Measurements from ENCODE around the gene ACTG2. TPM values are rescaled to one million over a fixed set of nuclear protein-coding genes. Genes with fewer than 3 reads are reported as not detected.

The ACTG2 gene
- total and polyA plus RNA-seq, 2 experiments from 2014 or later: not detected

GRCh38 chr2:73942664-73943063 lies 49.9 kb downstream of the ACTG2 start:
- in situ Hi-C loops (cut with MboI): no loop called here
- Histone ChIP-seq H3K9ac (no peak overlapping the region), H3K9me3 (ENCODE audit: low read depth) (no peaks in the 10 kb centered on the region), H3K9me2 (ENCODE audit: insufficient read depth) (no peaks in the 10 kb centered on the region), H3K4me3 (no peak overlapping the region), H2AFZ (no peak overlapping the region), H3K4me2 (ENCODE audit: unreplicated experiment) (no peak overlapping the region), H3K27me3 (replicated peaks; ENCODE audit: insufficient read depth) (no peaks in the 10 kb centered on the region), H3F3A (ENCODE audit: insufficient read depth) (peaks cover 34% of the 10 kb centered on the region), H3K79me2 (ENCODE audit: insufficient read depth) (peaks cover 87% of the 10 kb centered on the region), H4K20me1 (ENCODE audit: insufficient read depth) (peaks cover 48% of the 10 kb centered on the region), H3K36me3 (ENCODE audit: low read depth) (peaks cover 23% of the 10 kb centered on the region; the same call in 1 of the 2 replicates), H3K4me1 (ENCODE audit: insufficient read depth) (peaks cover 26% of the 10 kb centered on the region), H3K27ac (no peak overlapping the region)
- WGBS, 2 experiments (ENCODE audit: low coverage in 1 of 2, low lambda C conversion rate in 2 of 2, missing lambda C conversion rate in 2 of 2): 94 to 98% methylated on average over 2 of the region's 2 CpGs
- TF ChIP-seq EZH2phosphoT487 (IDR thresholded peaks at IDR 0.05; ENCODE audit: insufficient read depth, low read depth) (no peak), EZH2 (IDR thresholded peaks at IDR 0.05; ENCODE audit: insufficient read depth, poor library complexity, severe bottlenecking) (no peak)
- DNase-seq: no peak

DNA sequence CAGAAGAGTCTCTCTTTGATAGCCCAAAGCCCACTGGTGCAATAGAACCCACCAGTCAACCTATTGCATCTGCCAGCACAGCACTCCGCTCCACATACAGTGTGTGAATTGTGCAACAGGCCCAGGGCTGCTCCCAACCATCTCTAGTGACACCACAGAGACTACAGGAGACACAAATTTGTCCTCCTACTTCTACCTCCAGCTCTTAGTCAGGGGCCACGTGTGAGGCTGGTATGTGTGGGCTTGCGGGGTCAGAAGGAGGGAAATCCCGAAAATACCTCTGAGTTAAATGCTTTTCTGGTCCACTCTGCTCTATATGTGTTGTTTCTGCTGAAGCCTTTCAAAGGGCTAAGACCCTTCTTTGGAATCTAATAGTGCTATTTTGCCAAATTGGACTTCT lies 51.9 kb downstream of the ACTG2 start:
- Histone ChIP-seq H3K4me1 (ENCODE audit: insufficient read depth) (peaks cover 7% of the 10 kb centered on the region; the same call in 1 of the 2 replicates), H3F3A (ENCODE audit: insufficient read depth) (peaks cover 15% of the 10 kb centered on the region), H3K27ac (no peak overlapping the region), H3K27me3 (replicated peaks; ENCODE audit: insufficient read depth) (no peaks in the 10 kb centered on the region), H3K9me2 (ENCODE audit: insufficient read depth) (no peaks in the 10 kb centered on the region), H3K4me2 (ENCODE audit: unreplicated experiment) (no peak overlapping the region), H4K20me1 (ENCODE audit: insufficient read depth) (peaks cover 38% of the 10 kb centered on the region), H3K4me3 (no peak overlapping the region), H2AFZ (no peak overlapping the region), H3K36me3 (ENCODE audit: low read depth) (peaks cover 41% of the 10 kb centered on the region), H3K9me3 (ENCODE audit: low read depth) (no peaks in the 10 kb centered on the region), H3K9ac (no peak overlapping the region), H3K79me2 (ENCODE audit: insufficient read depth) (peaks cover 79% of the 10 kb centered on the region)
- DNase-seq: no peak
- TF ChIP-seq EZH2phosphoT487 (IDR thresholded peaks at IDR 0.05; ENCODE audit: insufficient read depth, low read depth) (no peak), EZH2 (IDR thresholded peaks at IDR 0.05; ENCODE audit: insufficient read depth, poor library complexity, severe bottlenecking) (no peak)
- 88 to 95% methylated on average over 4 of the region's 4 CpGs for WGBS, 2 experiments (ENCODE audit: low coverage in 1 of 2, low lambda C conversion rate in 2 of 2, missing lambda C conversion rate in 2 of 2)
- in situ Hi-C loops (cut with MboI): no loop called here

DNA sequence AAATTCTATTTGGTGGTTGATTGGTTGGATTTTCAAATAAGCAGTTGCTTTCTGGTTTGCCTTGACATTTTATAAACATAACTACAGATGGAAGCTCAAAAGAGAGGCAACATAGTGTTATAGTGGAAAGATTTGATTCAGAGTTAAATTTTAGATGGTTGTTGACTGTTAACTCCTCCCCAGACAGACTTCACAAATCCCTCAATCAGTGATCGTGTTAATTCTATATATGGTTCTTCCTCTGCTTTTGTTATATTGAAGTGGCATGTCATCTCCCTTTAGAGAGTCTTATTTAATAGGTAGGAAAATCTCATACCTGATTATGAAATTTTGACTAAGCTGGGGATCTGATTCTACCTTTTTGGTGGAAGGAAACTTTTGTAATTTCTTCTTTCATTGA lies 53.4 kb downstream of the ACTG2 start:
- Histone ChIP-seq H3K9me2 (ENCODE audit: insufficient read depth) (no peaks in the 10 kb centered on the region), H3K9ac (no peak overlapping the region), H2AFZ (no peak overlapping the region), H3K27me3 (replicated peaks; ENCODE audit: insufficient read depth) (no peaks in the 10 kb centered on the region), H3K36me3 (ENCODE audit: low read depth) (peaks cover 50% of the 10 kb centered on the region), H3K79me2 (ENCODE audit: insufficient read depth) (peaks cover 66% of the 10 kb centered on the region), H3F3A (ENCODE audit: insufficient read depth) (no peaks in the 10 kb centered on the region), H3K27ac (no peak overlapping the region), H4K20me1 (ENCODE audit: insufficient read depth) (peaks cover 24% of the 10 kb centered on the region; the same call in 1 of the 2 replicates), H3K4me2 (ENCODE audit: unreplicated experiment) (no peak overlapping the region), H3K4me1 (ENCODE audit: insufficient read depth) (no peaks in the 10 kb centered on the region), H3K9me3 (ENCODE audit: low read depth) (no peaks in the 10 kb centered on the region), H3K4me3 (no peak overlapping the region)
- WGBS, 2 experiments (ENCODE audit: low coverage in 1 of 2, low lambda C conversion rate in 2 of 2, missing lambda C conversion rate in 2 of 2): 94 to 100% methylated on average over 1 of the region's 1 CpG
- in situ Hi-C loops (cut with MboI): no loop called here
- TF ChIP-seq EZH2phosphoT487 (IDR thresholded peaks at IDR 0.05; ENCODE audit: insufficient read depth, low read depth) (no peak), EZH2 (IDR thresholded peaks at IDR 0.05; ENCODE audit: insufficient read depth, poor library complexity, severe bottlenecking) (no peak)
- DNase-seq: no peak

DNA sequence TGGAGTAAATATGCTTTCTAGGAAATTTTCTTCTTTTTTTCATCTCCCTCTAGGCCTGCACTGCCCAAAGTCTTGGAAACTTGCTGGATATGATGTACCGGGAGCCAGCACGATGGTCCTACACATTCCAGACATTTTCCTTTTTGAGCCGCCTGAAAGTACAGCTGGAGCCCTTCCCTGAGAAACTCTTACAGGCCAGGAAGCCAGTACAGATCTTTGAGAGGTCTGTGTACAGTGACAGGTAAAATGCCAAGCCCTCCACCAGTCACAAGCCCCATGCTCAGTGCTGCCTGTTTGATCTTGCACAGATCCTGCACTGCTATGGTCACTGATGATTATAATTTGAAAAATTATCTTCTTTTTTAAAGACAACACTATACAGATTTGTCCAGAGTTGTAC lies 53.9 kb downstream of the ACTG2 start:
- H3K9me3 ChIP-seq (ENCODE audit: low read depth): no peaks in the 10 kb centered on the region
- H3K4me3 ChIP-seq: no peak overlapping the region
- peaks cover 24% of the 10 kb centered on the region for H4K20me1 ChIP-seq (ENCODE audit: insufficient read depth)
- H3K4me1 ChIP-seq (ENCODE audit: insufficient read depth): no peaks in the 10 kb centered on the region
- WGBS, 2 experiments (ENCODE audit: low coverage in 1 of 2, low lambda C conversion rate in 2 of 2, missing lambda C conversion rate in 2 of 2): 82 to 100% methylated on average over 3 of the region's 3 CpGs
- in situ Hi-C loops (cut with MboI): no loop called here
- H3K9ac ChIP-seq: no peak overlapping the region
- DNase-seq: no peak
- H3K4me2 ChIP-seq (ENCODE audit: unreplicated experiment): no peak overlapping the region
- peaks cover 55% of the 10 kb centered on the region for H3K36me3 ChIP-seq (ENCODE audit: low read depth)
- no peaks in the 10 kb centered on the region for H3K9me2 ChIP-seq (ENCODE audit: insufficient read depth)
- no peak overlapping the region for H3K27ac ChIP-seq
- no peak for TF ChIP-seq EZH2 (IDR thresholded peaks at IDR 0.05; ENCODE audit: insufficient read depth, poor library complexity, severe bottlenecking)
- H2AFZ ChIP-seq: no peak overlapping the region
- H3K79me2 ChIP-seq (ENCODE audit: insufficient read depth): peaks cover 62% of the 10 kb centered on the region
- no peaks in the 10 kb centered on the region for H3F3A ChIP-seq (ENCODE audit: insufficient read depth)
- H3K27me3 ChIP-seq (replicated peaks; ENCODE audit: insufficient read depth): no peaks in the 10 kb centered on the region
